GM19397 (cell line): Measurements from ENCODE around the gene MEX3D.

Source experiments
- ATAC-seq: cut with Tn5 transposase; IDR thresholded peaks from one replicate; pipeline ENCODE4 v1.9.1; 2021; ENCODE audit warnings: mild to moderate bottlenecking, moderate library complexity; ENCODE audit not compliant: unreplicated experiment

Gene MEX3D

DNA sequence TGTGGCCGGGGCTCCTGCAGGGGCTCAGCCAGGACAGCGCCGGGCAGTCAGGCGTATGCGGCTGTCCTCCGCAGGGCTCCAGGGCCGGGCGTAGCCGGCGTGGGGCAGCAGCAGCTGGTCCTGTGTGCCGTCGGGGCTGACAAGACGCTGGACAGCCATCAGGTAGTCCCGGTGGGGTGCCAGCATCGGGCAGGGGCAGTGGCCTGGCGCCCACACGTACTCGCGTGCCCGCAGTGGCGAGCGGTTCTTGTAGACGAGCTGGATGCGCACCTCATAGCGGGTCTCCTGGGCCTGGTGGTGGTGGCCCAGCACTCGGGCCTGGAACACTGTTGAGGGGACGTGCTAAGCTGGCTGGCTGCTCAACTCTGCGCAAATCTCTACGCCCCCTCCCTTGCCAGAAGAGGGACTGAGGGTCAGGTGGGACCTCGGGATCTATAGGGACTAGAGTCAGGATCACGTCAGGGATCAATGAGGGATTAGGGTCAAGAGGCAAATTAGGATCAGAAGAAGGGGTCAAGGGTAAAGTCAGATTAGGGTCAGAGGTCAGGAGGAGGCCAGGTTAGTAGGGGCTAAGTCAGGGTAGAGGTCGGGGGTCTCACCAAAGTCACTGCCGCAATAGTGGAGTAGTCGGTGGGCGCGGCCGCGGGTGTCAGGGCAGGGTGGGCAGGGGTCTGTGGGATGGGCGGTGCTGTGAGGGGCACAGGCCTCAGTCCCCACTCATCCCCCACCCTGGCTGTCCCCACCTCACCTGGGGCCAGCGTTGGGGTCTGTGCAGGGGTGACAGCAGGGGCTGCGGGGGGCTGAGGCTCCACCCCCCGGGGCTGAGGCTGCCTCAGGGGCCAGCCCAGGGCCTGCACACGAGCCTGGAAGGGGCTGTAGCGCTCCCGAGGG is 61.9 kb downstream of the MEX3D start:
- ATAC-seq, result no peak

DNA sequence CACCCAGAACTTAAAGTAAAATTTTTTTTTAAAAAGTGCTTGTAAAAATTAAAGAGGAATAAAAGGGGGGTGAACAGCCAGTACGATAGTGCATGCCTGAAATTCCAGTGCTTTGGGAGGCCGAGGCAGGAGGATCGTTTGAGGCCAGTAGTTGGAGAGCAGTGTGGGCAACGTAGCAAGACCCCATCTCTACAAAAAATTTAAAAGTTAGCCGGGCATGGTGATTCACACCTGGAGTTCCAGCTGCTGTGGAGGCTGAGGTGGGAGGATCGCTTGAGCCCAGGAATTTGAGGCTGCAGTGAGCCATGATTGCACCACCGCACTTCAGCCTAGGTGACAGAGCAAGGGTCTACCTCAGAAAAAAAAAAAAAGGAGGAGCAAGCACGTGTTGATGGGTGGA is 63.1 kb downstream of the MEX3D start:
- no peak for ATAC-seq
